Thoracic aorta (tissue), 2 donors: ENCODE results near the gene RIPOR2. TPM values are rescaled to one million over a fixed set of nuclear protein-coding genes. Genes with fewer than 3 reads are reported as not detected.

Experiments used
- ATAC-seq: fragments of 150-250 bp; one replicate; pipeline ENCODE4 v1.8.0; 2017; ENCODE audit warnings: low read depth; ENCODE audit not compliant: insufficient number of reproducible peaks, low FRiP score
- DNase-seq: peaks from one replicate; pipeline ENCODE4 v3.0.0-alpha.2; 2020; ENCODE audit warnings: low spot score
- H3K27ac ChIP-seq, 2 donors: fragments of 200-600 bp; sonication (generic); 1 replicate in 1 of 2; 2 replicates in 1 of 2; pipeline ENCODE4 v1.5.1; 2016; ENCODE audit warnings: mild to moderate bottlenecking in 2 of 2, moderate library complexity in 2 of 2
- H3K27me3 ChIP-seq: fragments of 200-600 bp; sonication (generic); replicated peaks from 2 replicates; pipeline ENCODE4 v1.6.0; 2016; ENCODE audit warnings: mild to moderate bottlenecking; ENCODE audit not compliant: insufficient read depth
- H3K36me3 ChIP-seq: fragments of 200-600 bp; sonication (generic); one replicate; pipeline ENCODE4 v1.5.1; 2016
- H3K4me1 ChIP-seq, 2 donors: fragments of 200-600 bp; sonication (generic); 1 replicate in 1 of 2; 2 replicates in 1 of 2; pipeline versions ENCODE4 v1.5.1 to v1.6.0; 2016; ENCODE audit warnings: low read depth in 2 of 2, mild to moderate bottlenecking in 1 of 2; ENCODE audit not compliant: control insufficient read depth in 1 of 2
- H3K4me3 ChIP-seq: fragments of 200-600 bp; sonication (generic); 2 replicates; pipeline ENCODE4 v1.5.1; 2016; ENCODE audit warnings: mild to moderate bottlenecking
- H3K9me3 ChIP-seq: fragments of 200-600 bp; sonication (generic); 2 replicates; pipeline ENCODE4 v1.5.1; 2016
- CTCF ChIP-seq: fragments of 200-600 bp; sonication (generic); IDR thresholded peaks from one replicate; pipeline ENCODE4 v1.5.1; 2019; ENCODE audit warnings: antibody characterized with exemption
- total RNA-seq, 2 donors: library from RNA; depleted of rRNA; stranded (reverse); fragments of >200 nt; gene quantifications; one replicate each; pipeline versions ENCODE4 v1.1.0 to v1.2.3, GENCODE V29; 2016

The RIPOR2 gene
- total RNA-seq, 2 donors from 2014 or later, result 6.0 to 9.9 TPM

GRCh38 chr6:24779416-24780016, 156.2 kb downstream of the RIPOR2 start:
- Histone ChIP-seq H3K36me3 (peaks cover 3% of the 10 kb centered on the region), H3K27ac (no peak overlapping the region), H3K9me3 (no peaks in the 10 kb centered on the region), H3K4me1 (peaks cover 7 to 8% of the 10 kb centered on the region in 2 donors), H3K27me3 (no peaks in the 10 kb centered on the region), H3K4me3 (no peak overlapping the region)
- ATAC-seq, result no peak
- DNase-seq, result no peak
- TF ChIP-seq CTCF, result no peak

- no peak overlapping the region for H3K27ac ChIP-seq
- H3K36me3 ChIP-seq, result peaks cover 3% of the 10 kb centered on the region
- DNase-seq (no peak), ATAC-seq (no peak)
- no peaks in the 10 kb centered on the region for H3K9me3 ChIP-seq
- no peak for TF ChIP-seq CTCF
- H3K4me1 ChIP-seq, result peaks cover 7 to 8% of the 10 kb centered on the region in 2 donors
- no peaks in the 10 kb centered on the region for H3K27me3 ChIP-seq
- no peak overlapping the region for H3K4me3 ChIP-seq
Measured at GRCh38 chr6:24778878-24779277, 156.9 kb downstream of the RIPOR2 start.

- H3K36me3 ChIP-seq, result peaks cover 2% of the 10 kb centered on the region
- H3K4me3 ChIP-seq, result no peak overlapping the region
- DNase-seq (no peak), ATAC-seq (no peak)
- H3K9me3 ChIP-seq, result no peaks in the 10 kb centered on the region
- H3K27ac ChIP-seq, result no peak overlapping the region
- peaks cover 7 to 8% of the 10 kb centered on the region in 2 donors for H3K4me1 ChIP-seq
- TF ChIP-seq CTCF, result no peak
- H3K27me3 ChIP-seq, result no peaks in the 10 kb centered on the region
Measured at GRCh38 chr6:24778121-24778520, 157.6 kb downstream of the RIPOR2 start.

GRCh38 chr6:24777227-24777626, 158.5 kb downstream of the RIPOR2 start:
- no peak for TF ChIP-seq CTCF
- H3K27me3 ChIP-seq, result no peaks in the 10 kb centered on the region
- H3K4me3 ChIP-seq, result no peak overlapping the region
- peaks cover 7 to 8% of the 10 kb centered on the region in 2 donors for H3K4me1 ChIP-seq
- no peaks in the 10 kb centered on the region for H3K9me3 ChIP-seq
- ATAC-seq, result no peak
- no peaks in the 10 kb centered on the region for H3K36me3 ChIP-seq
- DNase-seq, result no peak
- H3K27ac ChIP-seq, result no peak overlapping the region

- ATAC-seq (peak; percentile 34), DNase-seq (no peak)
- no peaks in the 10 kb centered on the region for H3K9me3 ChIP-seq
- H3K27ac ChIP-seq, result peak overlapping the region; percentile 76 to 85
- peak overlapping the region; percentile 93 for H3K4me3 ChIP-seq
- no peaks in the 10 kb centered on the region for H3K36me3 ChIP-seq
- peaks cover 7 to 8% of the 10 kb centered on the region in 2 donors for H3K4me1 ChIP-seq
- no peak for TF ChIP-seq CTCF
- H3K27me3 ChIP-seq, result no peaks in the 10 kb centered on the region
Measured at GRCh38 chr6:24775520-24776058, 160.2 kb downstream of the RIPOR2 start.
